Panc1 (cell line): ENCODE measurements around the gene DIAPH3. TPM values are rescaled to one million over a fixed set of nuclear protein-coding genes. Genes with fewer than 3 reads are reported as not detected.

ENCODE experiments used
- ATAC-seq: fragments of 200-7000 bp; cut with Tn5 transposase; 2 replicates; pipeline ENCODE4 v1.9.1; 2020; ENCODE audit warnings: mild to moderate bottlenecking, moderate library complexity
- BruUV-seq: library from RNA; stranded (reverse); fragments of 400-500 nt; replicated peaks from 2 replicates; lab custom pipeline; 2021; lab: Mats Ljungman, UMichigan
- CTCF ChIA-PET: fragments of 300-600 bp; sonication (Branson Sonifier 250); formaldehyde crosslinking; loops from one replicate; lab custom pipeline; 2022; ENCODE audit warnings: antibody characterized with exemption; lab: Charles Lee
- POLR2A ChIA-PET: fragments of 300-600 bp; sonication (Branson Sonifier 250); formaldehyde crosslinking; loops from one replicate; lab custom pipeline; 2022; ENCODE audit warnings: antibody characterized with exemption; lab: Charles Lee
- DNase-seq: peaks from one replicate; pipeline ENCODE4 v3.0.0-alpha.2; 2010; ENCODE audit warnings: low read depth, low spot score
- H3K27ac ChIP-seq: 2 replicates; pipeline ENCODE4 v1.5.1; 2011; ENCODE audit warnings: mild to moderate bottlenecking, low read length, inconsistent platforms
- H3K27me3 ChIP-seq: fragments of 200-500 bp; sonication (Bioruptor generic); 2 replicates; pipeline ENCODE4 v1.6.0; 2014; ENCODE audit warnings: low read length, inconsistent platforms; ENCODE audit not compliant: control insufficient read depth, insufficient read depth
- H3K36me3 ChIP-seq: fragments of 200-500 bp; sonication (Bioruptor generic); 2 replicates; pipeline ENCODE4 v1.5.1; 2014; ENCODE audit warnings: inconsistent platforms, mild to moderate bottlenecking, low read length, moderate library complexity; ENCODE audit not compliant: control insufficient read depth, insufficient read depth
- H3K4me1 ChIP-seq: 2 replicates; pipeline ENCODE4 v1.5.1; 2011; ENCODE audit warnings: inconsistent platforms, mild to moderate bottlenecking, low read length, moderate library complexity; ENCODE audit not compliant: control insufficient read depth, insufficient read depth
- H3K4me3 ChIP-seq, 2 experiments: 2 replicates each; pipeline ENCODE4 v1.5.1; 2011 to 2012; ENCODE audit warnings: low read depth in 2 of 2, low read length in 2 of 2, mild to moderate bottlenecking in 2 of 2, inconsistent platforms in 1 of 2, moderate library complexity in 1 of 2
- H3K9me3 ChIP-seq: fragments of 200-500 bp; sonication (Bioruptor generic); 2 replicates; pipeline ENCODE4 v1.5.1; 2014; ENCODE audit warnings: low read depth, mild to moderate bottlenecking, inconsistent platforms, low read length, moderate library complexity; ENCODE audit not compliant: control insufficient read depth, insufficient read depth
- POLR2AphosphoS5 ChIP-seq: IDR thresholded peaks from 2 replicates; pipeline ENCODE4 v1.6.1; 2012; ENCODE audit warnings: mild to moderate bottlenecking, low read depth, low read length, moderate library complexity
- SIN3A ChIP-seq: IDR thresholded peaks from 2 replicates; pipeline ENCODE4 v1.6.1; 2012; ENCODE audit warnings: low read depth, mild to moderate bottlenecking, low read length, moderate library complexity, borderline replicate concordance; ENCODE audit not compliant: insufficient read depth
- TCF7L2 ChIP-seq: IDR thresholded peaks from 2 replicates; pipeline ENCODE4 v1.6.1; 2011; ENCODE audit warnings: mild to moderate bottlenecking, low read depth, low read length, inconsistent platforms
- in situ Hi-C: cut with HindIII; loops from 2 replicates; pipeline ENCODE4 v1.10.0; 2016; ENCODE audit warnings: low sequenced_read_pairs, low pct_unique_long_range_greater_than_20kb
- intact Hi-C: fragments of 100-400 bp; cut with micrococcal nuclease; formaldehyde crosslinking; loops from one replicate; pipeline ENCODE4 v1.10.0; 2022; ENCODE audit not compliant: unreplicated experiment
- total RNA-seq: library from RNA; stranded (reverse); gene quantifications from one replicate; pipeline ENCODE4 v1.2.1, GENCODE V29; 2021; ENCODE audit not compliant: unreplicated experiment
- TF ChIP-seq, protein P1 (sequence below): fragments of 450-650 bp; IDR thresholded peaks from 2 replicates; pipeline ENCODE4 v1.5.1; 2017; ENCODE audit warnings: mild to moderate bottlenecking
- TF ChIP-seq, protein P2 (sequence below), 2 experiments: IDR thresholded peaks; 2 replicates each; pipeline ENCODE4 v1.6.1; 2011 to 2012; ENCODE audit warnings: low read depth in 2 of 2, control low read depth in 1 of 2, low read length in 1 of 2, mild to moderate bottlenecking in 1 of 2, moderate library complexity in 1 of 2; ENCODE audit not compliant: insufficient read depth in 1 of 2

The DIAPH3 gene
- total RNA-seq, 1 experiment from 2014 or later, result 15.4 TPM

DNA sequence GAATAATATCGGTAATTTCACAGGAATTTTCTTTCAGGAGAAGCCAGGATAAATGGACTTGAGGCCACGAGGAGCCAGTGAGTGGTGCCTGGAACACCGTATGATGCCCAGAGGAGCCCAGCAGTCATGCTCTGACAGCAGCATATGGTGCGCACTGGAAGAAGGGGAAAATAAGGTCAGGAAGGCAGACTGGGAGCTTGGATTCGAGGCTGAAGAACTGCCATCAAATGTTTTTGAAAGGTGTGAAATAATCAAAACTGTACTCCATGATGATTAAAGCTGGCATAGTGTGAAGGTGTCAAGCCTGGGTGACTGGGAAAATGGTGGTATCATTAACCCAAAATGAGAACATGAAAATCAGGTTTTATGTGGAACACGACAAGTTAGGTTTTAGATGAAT, 374.2 kb downstream of the DIAPH3 start:
- in situ Hi-C loops (no loop called here), intact Hi-C loops (no loop called here)
- no peak for DNase-seq
- H3K36me3 ChIP-seq, result no peaks in the 10 kb centered on the region
- no TSS peak for BruUV-seq
- no peaks in the 10 kb centered on the region for H3K9me3 ChIP-seq
- no peak overlapping the region for H3K27ac ChIP-seq
- ATAC-seq, result no peak
- CTCF ChIA-PET, result no interaction called here
- TF ChIP-seq TCF7L2 (no peak), SIN3A (no peak), POLR2AphosphoS5 (no peak)
- TF ChIP-seq, protein P1, sequence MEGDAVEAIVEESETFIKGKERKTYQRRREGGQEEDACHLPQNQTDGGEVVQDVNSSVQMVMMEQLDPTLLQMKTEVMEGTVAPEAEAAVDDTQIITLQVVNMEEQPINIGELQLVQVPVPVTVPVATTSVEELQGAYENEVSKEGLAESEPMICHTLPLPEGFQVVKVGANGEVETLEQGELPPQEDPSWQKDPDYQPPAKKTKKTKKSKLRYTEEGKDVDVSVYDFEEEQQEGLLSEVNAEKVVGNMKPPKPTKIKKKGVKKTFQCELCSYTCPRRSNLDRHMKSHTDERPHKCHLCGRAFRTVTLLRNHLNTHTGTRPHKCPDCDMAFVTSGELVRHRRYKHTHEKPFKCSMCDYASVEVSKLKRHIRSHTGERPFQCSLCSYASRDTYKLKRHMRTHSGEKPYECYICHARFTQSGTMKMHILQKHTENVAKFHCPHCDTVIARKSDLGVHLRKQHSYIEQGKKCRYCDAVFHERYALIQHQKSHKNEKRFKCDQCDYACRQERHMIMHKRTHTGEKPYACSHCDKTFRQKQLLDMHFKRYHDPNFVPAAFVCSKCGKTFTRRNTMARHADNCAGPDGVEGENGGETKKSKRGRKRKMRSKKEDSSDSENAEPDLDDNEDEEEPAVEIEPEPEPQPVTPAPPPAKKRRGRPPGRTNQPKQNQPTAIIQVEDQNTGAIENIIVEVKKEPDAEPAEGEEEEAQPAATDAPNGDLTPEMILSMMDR, result no peak
- TF ChIP-seq, protein P2, sequence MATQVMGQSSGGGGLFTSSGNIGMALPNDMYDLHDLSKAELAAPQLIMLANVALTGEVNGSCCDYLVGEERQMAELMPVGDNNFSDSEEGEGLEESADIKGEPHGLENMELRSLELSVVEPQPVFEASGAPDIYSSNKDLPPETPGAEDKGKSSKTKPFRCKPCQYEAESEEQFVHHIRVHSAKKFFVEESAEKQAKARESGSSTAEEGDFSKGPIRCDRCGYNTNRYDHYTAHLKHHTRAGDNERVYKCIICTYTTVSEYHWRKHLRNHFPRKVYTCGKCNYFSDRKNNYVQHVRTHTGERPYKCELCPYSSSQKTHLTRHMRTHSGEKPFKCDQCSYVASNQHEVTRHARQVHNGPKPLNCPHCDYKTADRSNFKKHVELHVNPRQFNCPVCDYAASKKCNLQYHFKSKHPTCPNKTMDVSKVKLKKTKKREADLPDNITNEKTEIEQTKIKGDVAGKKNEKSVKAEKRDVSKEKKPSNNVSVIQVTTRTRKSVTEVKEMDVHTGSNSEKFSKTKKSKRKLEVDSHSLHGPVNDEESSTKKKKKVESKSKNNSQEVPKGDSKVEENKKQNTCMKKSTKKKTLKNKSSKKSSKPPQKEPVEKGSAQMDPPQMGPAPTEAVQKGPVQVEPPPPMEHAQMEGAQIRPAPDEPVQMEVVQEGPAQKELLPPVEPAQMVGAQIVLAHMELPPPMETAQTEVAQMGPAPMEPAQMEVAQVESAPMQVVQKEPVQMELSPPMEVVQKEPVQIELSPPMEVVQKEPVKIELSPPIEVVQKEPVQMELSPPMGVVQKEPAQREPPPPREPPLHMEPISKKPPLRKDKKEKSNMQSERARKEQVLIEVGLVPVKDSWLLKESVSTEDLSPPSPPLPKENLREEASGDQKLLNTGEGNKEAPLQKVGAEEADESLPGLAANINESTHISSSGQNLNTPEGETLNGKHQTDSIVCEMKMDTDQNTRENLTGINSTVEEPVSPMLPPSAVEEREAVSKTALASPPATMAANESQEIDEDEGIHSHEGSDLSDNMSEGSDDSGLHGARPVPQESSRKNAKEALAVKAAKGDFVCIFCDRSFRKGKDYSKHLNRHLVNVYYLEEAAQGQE (IDR thresholded peaks at IDR 0.05; ENCODE audit: insufficient read depth in 1 of 2, low read depth in 2 of 2, low read length in 1 of 2), result no peak
- H3K4me1 ChIP-seq, result no peaks in the 10 kb centered on the region
- POLR2A ChIA-PET, result no interaction called here
- H3K4me3 ChIP-seq, result no peak overlapping the region
- no peaks in the 10 kb centered on the region for H3K27me3 ChIP-seq

DNA sequence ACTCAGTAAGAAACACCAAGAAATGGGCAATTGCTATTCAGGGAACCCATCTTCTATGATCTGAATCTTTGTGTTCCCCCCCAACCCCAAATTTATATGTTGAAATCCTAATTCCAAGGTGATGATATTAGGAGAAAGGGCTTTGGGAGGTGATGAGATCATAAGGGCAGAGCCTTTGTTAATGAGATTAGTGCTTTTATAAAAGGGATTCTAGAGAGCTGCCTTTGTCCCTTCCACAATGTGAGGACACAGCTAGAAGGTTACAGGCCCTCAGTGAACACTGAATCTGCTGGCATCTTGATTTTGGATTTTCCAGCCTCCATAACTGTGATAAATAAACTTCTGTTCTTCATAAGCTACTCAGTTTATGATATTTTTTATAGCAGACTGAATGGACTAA, 376.0 kb downstream of the DIAPH3 start:
- POLR2A ChIA-PET, result no interaction called here
- no TSS peak for BruUV-seq

More for the DNA sequence above, 376.0 kb downstream of the DIAPH3 start:
- TF ChIP-seq SIN3A, result no peak
- TF ChIP-seq POLR2AphosphoS5, result no peak
- TF ChIP-seq, protein P2 (IDR thresholded peaks at IDR 0.05; ENCODE audit: insufficient read depth in 1 of 2, low read depth in 2 of 2, low read length in 1 of 2), result no peak
- TF ChIP-seq, protein P1, result no peak
- no peak overlapping the region for H3K27ac ChIP-seq
- ATAC-seq (no peak), DNase-seq (no peak)
- no peaks in the 10 kb centered on the region for H3K27me3 ChIP-seq
- H3K9me3 ChIP-seq, result no peaks in the 10 kb centered on the region
- no peak overlapping the region for H3K4me3 ChIP-seq
- H3K4me1 ChIP-seq, result no peaks in the 10 kb centered on the region
- H3K36me3 ChIP-seq, result no peaks in the 10 kb centered on the region
- in situ Hi-C loops (no loop called here), intact Hi-C loops (no loop called here)
- CTCF ChIA-PET, result no interaction called here
